HEK293 (cell line): Measurements from ENCODE around the gene OR8D1.

Experiments
- MZF1 ChIP-seq: fragments of 450-650 bp; formaldehyde crosslinking; IDR thresholded peaks from 2 replicates; pipeline ENCODE4 v1.5.1; 2017; ENCODE audit warnings: missing biosample characterization, missing genetic modification characterization, borderline replicate concordance
- PRDM1 ChIP-seq: fragments of 450-650 bp; formaldehyde crosslinking; IDR thresholded peaks from 2 replicates; pipeline ENCODE4; 2016; ENCODE audit warnings: missing biosample characterization, missing genetic modification characterization
- YY1 ChIP-seq: fragments of 450-650 bp; formaldehyde crosslinking; IDR thresholded peaks from 2 replicates; pipeline ENCODE4 v1.5.1; 2018; ENCODE audit warnings: missing biosample characterization, missing genetic modification characterization
- ZBTB17 ChIP-seq: fragments of 450-650 bp; formaldehyde crosslinking; IDR thresholded peaks from 2 replicates; pipeline ENCODE4 v1.5.1; 2016; ENCODE audit warnings: missing biosample characterization, missing genetic modification characterization
- ZNF248 ChIP-seq: fragments of 450-650 bp; formaldehyde crosslinking; IDR thresholded peaks from 2 replicates; pipeline ENCODE4 v1.5.1; 2017; ENCODE audit warnings: missing biosample characterization, missing genetic modification characterization
- ZNF423 ChIP-seq: fragments of 450-650 bp; formaldehyde crosslinking; IDR thresholded peaks from 2 replicates; pipeline ENCODE4 v1.5.1; 2016; ENCODE audit warnings: missing biosample characterization, missing genetic modification characterization
- ZNF521 ChIP-seq: fragments of 450-650 bp; formaldehyde crosslinking; IDR thresholded peaks from 2 replicates; pipeline ENCODE4 v1.5.1; 2017; ENCODE audit warnings: missing biosample characterization, mild to moderate bottlenecking, missing genetic modification characterization
- ZNF660 ChIP-seq: fragments of 450-650 bp; IDR thresholded peaks from 2 replicates; pipeline ENCODE4 v1.5.1; 2018; ENCODE audit warnings: missing biosample characterization, mild to moderate bottlenecking, missing genetic modification characterization
- ZNF777 ChIP-seq: fragments of 450-650 bp; formaldehyde crosslinking; IDR thresholded peaks from 2 replicates; pipeline ENCODE4 v1.5.1; 2017; ENCODE audit warnings: missing biosample characterization, missing genetic modification characterization, borderline replicate concordance
- ZNF791 ChIP-seq: fragments of 450-650 bp; formaldehyde crosslinking; IDR thresholded peaks from 2 replicates; pipeline ENCODE4 v1.5.1; 2016; ENCODE audit warnings: missing biosample characterization, missing genetic modification characterization
- TF ChIP-seq, protein P1 (sequence below): fragments of 450-650 bp; formaldehyde crosslinking; IDR thresholded peaks from 2 replicates; pipeline ENCODE4 v1.5.1; 2016; ENCODE audit warnings: missing biosample characterization, missing genetic modification characterization
- TF ChIP-seq, protein P2 (sequence below): fragments of 450-650 bp; formaldehyde crosslinking; IDR thresholded peaks from 2 replicates; pipeline ENCODE4 v1.5.1; 2016; ENCODE audit warnings: missing biosample characterization, missing genetic modification characterization
- TF ChIP-seq, protein P3 (sequence below): fragments of 450-650 bp; formaldehyde crosslinking; IDR thresholded peaks from 2 replicates; pipeline ENCODE4 v1.5.1; 2016; ENCODE audit warnings: missing biosample characterization, missing genetic modification characterization, low read depth
- TF ChIP-seq, protein P4 (sequence below): sonication (generic); formaldehyde crosslinking; IDR thresholded peaks from 2 replicates; pipeline ENCODE4 v1.8.1; 2022; ENCODE audit warnings: mild to moderate bottlenecking, moderate library complexity, missing genetic modification reagents

DNA sequence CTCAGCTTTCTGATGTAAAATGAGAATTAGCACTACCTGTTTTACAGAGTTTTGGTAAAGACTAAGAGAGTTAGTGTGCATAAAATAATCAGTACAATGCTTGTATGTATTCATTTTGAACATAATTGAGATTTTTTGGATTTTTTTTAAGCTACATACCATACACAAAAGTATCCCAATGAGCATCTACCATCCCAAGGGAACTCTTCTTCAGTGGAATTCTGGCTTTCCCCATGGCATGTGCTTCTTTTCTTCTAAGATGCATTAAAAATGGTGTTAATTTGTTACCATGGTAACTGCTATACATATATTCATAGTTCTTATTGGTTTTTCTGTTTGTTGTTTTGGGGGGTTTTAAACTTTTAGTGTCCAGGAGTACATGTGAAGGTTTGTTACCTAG, 17.7 kb downstream of the OR8D1 start:
- TF ChIP-seq PRDM1 (tag by site-specific recombination) (no peak), YY1 (tag by site-specific recombination) (no peak), ZNF423 (no peak), ZBTB17 (tag by site-specific recombination) (no peak), ZNF777 (no peak), ZNF791 (tag by site-specific recombination) (no peak), MZF1 (tag by site-specific recombination) (no peak), ZNF521 (tag by site-specific recombination) (no peak), ZNF248 (no peak), ZNF660 (tag by site-specific recombination) (no peak)
- TF ChIP-seq, protein P1, sequence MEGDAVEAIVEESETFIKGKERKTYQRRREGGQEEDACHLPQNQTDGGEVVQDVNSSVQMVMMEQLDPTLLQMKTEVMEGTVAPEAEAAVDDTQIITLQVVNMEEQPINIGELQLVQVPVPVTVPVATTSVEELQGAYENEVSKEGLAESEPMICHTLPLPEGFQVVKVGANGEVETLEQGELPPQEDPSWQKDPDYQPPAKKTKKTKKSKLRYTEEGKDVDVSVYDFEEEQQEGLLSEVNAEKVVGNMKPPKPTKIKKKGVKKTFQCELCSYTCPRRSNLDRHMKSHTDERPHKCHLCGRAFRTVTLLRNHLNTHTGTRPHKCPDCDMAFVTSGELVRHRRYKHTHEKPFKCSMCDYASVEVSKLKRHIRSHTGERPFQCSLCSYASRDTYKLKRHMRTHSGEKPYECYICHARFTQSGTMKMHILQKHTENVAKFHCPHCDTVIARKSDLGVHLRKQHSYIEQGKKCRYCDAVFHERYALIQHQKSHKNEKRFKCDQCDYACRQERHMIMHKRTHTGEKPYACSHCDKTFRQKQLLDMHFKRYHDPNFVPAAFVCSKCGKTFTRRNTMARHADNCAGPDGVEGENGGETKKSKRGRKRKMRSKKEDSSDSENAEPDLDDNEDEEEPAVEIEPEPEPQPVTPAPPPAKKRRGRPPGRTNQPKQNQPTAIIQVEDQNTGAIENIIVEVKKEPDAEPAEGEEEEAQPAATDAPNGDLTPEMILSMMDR (tag by site-specific recombination) = no peak
- TF ChIP-seq, protein P2, sequence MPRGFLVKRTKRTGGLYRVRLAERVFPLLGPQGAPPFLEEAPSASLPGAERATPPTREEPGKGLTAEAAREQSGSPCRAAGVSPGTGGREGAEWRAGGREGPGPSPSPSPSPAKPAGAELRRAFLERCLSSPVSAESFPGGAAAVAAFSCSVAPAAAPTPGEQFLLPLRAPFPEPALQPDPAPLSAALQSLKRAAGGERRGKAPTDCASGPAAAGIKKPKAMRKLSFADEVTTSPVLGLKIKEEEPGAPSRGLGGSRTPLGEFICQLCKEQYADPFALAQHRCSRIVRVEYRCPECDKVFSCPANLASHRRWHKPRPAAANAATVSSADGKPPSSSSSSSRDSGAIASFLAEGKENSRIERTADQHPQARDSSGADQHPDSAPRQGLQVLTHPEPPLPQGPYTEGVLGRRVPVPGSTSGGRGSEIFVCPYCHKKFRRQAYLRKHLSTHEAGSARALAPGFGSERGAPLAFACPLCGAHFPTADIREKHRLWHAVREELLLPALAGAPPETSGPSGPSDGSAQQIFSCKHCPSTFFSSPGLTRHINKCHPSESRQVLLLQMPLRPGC (tag by site-specific recombination) = no peak
- TF ChIP-seq, protein P3, sequence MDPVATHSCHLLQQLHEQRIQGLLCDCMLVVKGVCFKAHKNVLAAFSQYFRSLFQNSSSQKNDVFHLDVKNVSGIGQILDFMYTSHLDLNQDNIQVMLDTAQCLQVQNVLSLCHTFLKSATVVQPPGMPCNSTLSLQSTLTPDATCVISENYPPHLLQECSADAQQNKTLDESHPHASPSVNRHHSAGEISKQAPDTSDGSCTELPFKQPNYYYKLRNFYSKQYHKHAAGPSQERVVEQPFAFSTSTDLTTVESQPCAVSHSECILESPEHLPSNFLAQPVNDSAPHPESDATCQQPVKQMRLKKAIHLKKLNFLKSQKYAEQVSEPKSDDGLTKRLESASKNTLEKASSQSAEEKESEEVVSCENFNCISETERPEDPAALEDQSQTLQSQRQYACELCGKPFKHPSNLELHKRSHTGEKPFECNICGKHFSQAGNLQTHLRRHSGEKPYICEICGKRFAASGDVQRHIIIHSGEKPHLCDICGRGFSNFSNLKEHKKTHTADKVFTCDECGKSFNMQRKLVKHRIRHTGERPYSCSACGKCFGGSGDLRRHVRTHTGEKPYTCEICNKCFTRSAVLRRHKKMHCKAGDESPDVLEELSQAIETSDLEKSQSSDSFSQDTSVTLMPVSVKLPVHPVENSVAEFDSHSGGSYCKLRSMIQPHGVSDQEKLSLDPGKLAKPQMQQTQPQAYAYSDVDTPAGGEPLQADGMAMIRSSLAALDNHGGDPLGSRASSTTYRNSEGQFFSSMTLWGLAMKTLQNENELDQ = no peak
- TF ChIP-seq, protein P4, sequence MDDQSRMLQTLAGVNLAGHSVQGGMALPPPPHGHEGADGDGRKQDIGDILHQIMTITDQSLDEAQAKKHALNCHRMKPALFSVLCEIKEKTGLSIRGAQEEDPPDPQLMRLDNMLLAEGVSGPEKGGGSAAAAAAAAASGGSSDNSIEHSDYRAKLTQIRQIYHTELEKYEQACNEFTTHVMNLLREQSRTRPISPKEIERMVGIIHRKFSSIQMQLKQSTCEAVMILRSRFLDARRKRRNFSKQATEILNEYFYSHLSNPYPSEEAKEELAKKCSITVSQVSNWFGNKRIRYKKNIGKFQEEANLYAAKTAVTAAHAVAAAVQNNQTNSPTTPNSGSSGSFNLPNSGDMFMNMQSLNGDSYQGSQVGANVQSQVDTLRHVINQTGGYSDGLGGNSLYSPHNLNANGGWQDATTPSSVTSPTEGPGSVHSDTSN (CRISPR knock-in tag) = no peak
